ENCODE results near the gene NIBAN1.

The NIBAN1 gene

GRCh38 chr1:184929711-184930202, 44.6 kb downstream of the NIBAN1 start:
- no peaks in the 10 kb centered on the region for H3K9me2 ChIP-seq (replicated peaks; ENCODE audit: control insufficient read depth, low read length)
- no peaks in the 10 kb centered on the region for H4K20me1 ChIP-seq (ENCODE audit: control insufficient read depth, insufficient read depth, low read depth, low read length)
- H3K36me3 ChIP-seq (ENCODE audit: control insufficient read depth, low read length): no peaks in the 10 kb centered on the region
- H3K4me3 ChIP-seq (ENCODE audit: low read length): no peak overlapping the region
- H3K27ac ChIP-seq (ENCODE audit: low read depth, low read length): no peak overlapping the region
- TF ChIP-seq, protein P1, sequence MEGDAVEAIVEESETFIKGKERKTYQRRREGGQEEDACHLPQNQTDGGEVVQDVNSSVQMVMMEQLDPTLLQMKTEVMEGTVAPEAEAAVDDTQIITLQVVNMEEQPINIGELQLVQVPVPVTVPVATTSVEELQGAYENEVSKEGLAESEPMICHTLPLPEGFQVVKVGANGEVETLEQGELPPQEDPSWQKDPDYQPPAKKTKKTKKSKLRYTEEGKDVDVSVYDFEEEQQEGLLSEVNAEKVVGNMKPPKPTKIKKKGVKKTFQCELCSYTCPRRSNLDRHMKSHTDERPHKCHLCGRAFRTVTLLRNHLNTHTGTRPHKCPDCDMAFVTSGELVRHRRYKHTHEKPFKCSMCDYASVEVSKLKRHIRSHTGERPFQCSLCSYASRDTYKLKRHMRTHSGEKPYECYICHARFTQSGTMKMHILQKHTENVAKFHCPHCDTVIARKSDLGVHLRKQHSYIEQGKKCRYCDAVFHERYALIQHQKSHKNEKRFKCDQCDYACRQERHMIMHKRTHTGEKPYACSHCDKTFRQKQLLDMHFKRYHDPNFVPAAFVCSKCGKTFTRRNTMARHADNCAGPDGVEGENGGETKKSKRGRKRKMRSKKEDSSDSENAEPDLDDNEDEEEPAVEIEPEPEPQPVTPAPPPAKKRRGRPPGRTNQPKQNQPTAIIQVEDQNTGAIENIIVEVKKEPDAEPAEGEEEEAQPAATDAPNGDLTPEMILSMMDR (IDR thresholded peaks at IDR 0.05; ENCODE audit: low read depth, low read length, poor library complexity, severe bottlenecking): no peak
- TF ChIP-seq EZH2phosphoT487 (IDR thresholded peaks at IDR 0.05; ENCODE audit: borderline replicate concordance, low read length): no peak
- H3K4me1 ChIP-seq (ENCODE audit: control insufficient read depth, low read length): no peaks in the 10 kb centered on the region
- no peaks in the 10 kb centered on the region for H3F3A ChIP-seq (ENCODE audit: control insufficient read depth, insufficient read depth)
- no peaks in the 10 kb centered on the region; the same call in 1 of the 2 replicates for H3K9me3 ChIP-seq (ENCODE audit: control insufficient read depth, insufficient read depth, low read length)
- no peak overlapping the region for H3K4me2 ChIP-seq (ENCODE audit: low read length)
- no peaks in the 10 kb centered on the region for H3K27me3 ChIP-seq (ENCODE audit: control insufficient read depth, low read length)
- H3K79me2 ChIP-seq (ENCODE audit: control insufficient read depth, low read length): no peaks in the 10 kb centered on the region

DNA sequence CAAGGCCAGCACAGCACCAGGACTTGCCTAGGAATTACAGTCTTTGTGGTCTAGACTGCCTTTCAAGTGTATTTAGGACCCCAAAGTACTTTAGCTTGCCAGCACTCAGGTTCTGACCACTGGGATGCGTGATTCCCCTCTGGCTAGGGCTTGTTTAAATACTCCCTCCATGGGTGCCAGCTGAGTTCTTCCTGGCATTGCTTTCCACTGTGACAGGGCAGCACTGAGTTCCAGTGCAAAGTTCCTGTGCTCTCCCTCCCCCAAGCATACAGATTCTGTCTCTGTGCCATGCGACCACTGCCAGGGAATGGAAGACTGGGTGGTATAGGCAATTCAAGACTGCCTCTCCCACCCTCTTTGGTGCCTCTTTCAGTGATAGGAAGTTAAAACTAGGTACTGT, 45.9 kb downstream of the NIBAN1 start:
- Histone ChIP-seq H3K27ac (ENCODE audit: low read depth, low read length) (no peak overlapping the region), H3K27me3 (ENCODE audit: control insufficient read depth, low read length) (no peaks in the 10 kb centered on the region), H3K4me2 (ENCODE audit: low read length) (no peak overlapping the region), H3K4me3 (ENCODE audit: low read length) (no peak overlapping the region), H3K4me1 (ENCODE audit: control insufficient read depth, low read length) (no peaks in the 10 kb centered on the region), H4K20me1 (ENCODE audit: control insufficient read depth, insufficient read depth, low read depth, low read length) (no peaks in the 10 kb centered on the region), H3F3A (ENCODE audit: control insufficient read depth, insufficient read depth) (no peaks in the 10 kb centered on the region), H3K79me2 (ENCODE audit: control insufficient read depth, low read length) (no peaks in the 10 kb centered on the region), H3K9me2 (replicated peaks; ENCODE audit: control insufficient read depth, low read length) (no peaks in the 10 kb centered on the region), H3K36me3 (ENCODE audit: control insufficient read depth, low read length) (no peaks in the 10 kb centered on the region), H3K9me3 (ENCODE audit: control insufficient read depth, insufficient read depth, low read length) (no peaks in the 10 kb centered on the region; the same call in 1 of the 2 replicates)
- TF ChIP-seq, protein P1 (IDR thresholded peaks at IDR 0.05; ENCODE audit: low read depth, low read length, poor library complexity, severe bottlenecking): no peak
- no peak for TF ChIP-seq EZH2phosphoT487 (IDR thresholded peaks at IDR 0.05; ENCODE audit: borderline replicate concordance, low read length)

Data from DOHH2 (cell line).